K562 (cell line): ENCODE results near the gene MAD1L1. TPM values are rescaled to one million over a fixed set of nuclear protein-coding genes. Genes with fewer than 3 reads are reported as not detected.

Source experiments
- ATF2 ChIP-seq: sonication (generic); formaldehyde crosslinking; IDR thresholded peaks from 2 replicates; pipeline ENCODE4 v1.8.1; 2022; ENCODE audit warnings: missing genetic modification reagents
- BMI1 ChIP-seq: fragments of 150-350 bp; IDR thresholded peaks from 2 replicates; pipeline ENCODE4 v1.6.1; 2014; ENCODE audit warnings: low read length
- E2F3 ChIP-seq: fragments of 250-450 bp; sonication (Bioruptor Pico); IDR thresholded peaks from 2 replicates; pipeline ENCODE4 v1.4.0; 2020; ENCODE audit warnings: mild to moderate bottlenecking
- FOXA1 ChIP-seq: fragments of 450-650 bp; IDR thresholded peaks from 2 replicates; pipeline ENCODE4 v1.6.1; 2016; ENCODE audit warnings: mild to moderate bottlenecking, borderline replicate concordance
- FOXA3 ChIP-seq, 2 experiments: fragments of 450-650 bp in 1 of 2; sonication (generic) in 1 of 2; formaldehyde crosslinking; IDR thresholded peaks in 1 of 2; conservative IDR thresholded peaks in 1 of 2; 2 replicates each; pipeline versions ENCODE4 v1.4.0 to v1.8.0; 2020 to 2022; ENCODE audit warnings: mild to moderate bottlenecking in 2 of 2, missing genetic modification reagents in 1 of 2
- GABPB1 ChIP-seq: sonication (generic); formaldehyde crosslinking; IDR thresholded peaks from 2 replicates; pipeline ENCODE4 v1.8.0; 2022; ENCODE audit warnings: mild to moderate bottlenecking, missing genetic modification reagents
- JUND ChIP-seq, 2 experiments: IDR thresholded peaks; 2 replicates in 1 of 2; 3 replicates in 1 of 2; pipeline ENCODE4 v1.6.1; 2011; ENCODE audit warnings: borderline replicate concordance in 2 of 2, low read depth in 2 of 2, low read length in 2 of 2, improper control_type of control experiment in 1 of 2, missing biosample characterization in 1 of 2, missing genetic modification characterization in 1 of 2, missing genetic modification reagents in 1 of 2
- LEF1 ChIP-seq: fragments of 450-650 bp; IDR thresholded peaks from 2 replicates; pipeline ENCODE4 v1.6.1; 2016; ENCODE audit warnings: mild to moderate bottlenecking
- NELFE ChIP-seq: IDR thresholded peaks from 2 replicates; pipeline ENCODE4 v1.6.1; 2011; ENCODE audit warnings: mild to moderate bottlenecking; ENCODE audit not compliant: insufficient read depth, insufficient read length
- NEUROD1 ChIP-seq: fragments of 150-350 bp; IDR thresholded peaks from 2 replicates; pipeline ENCODE4 v1.6.1; 2014; ENCODE audit warnings: borderline replicate concordance, low read length, low read depth; ENCODE audit not compliant: partially characterized antibody
- VEZF1 ChIP-seq: fragments of 200-800 bp; sonication (Bioruptor generic); IDR thresholded peaks from 2 replicates; pipeline ENCODE4 v1.6.1; 2017; ENCODE audit warnings: missing genetic modification characterization, missing compliant biosample characterization
- ZBTB8A ChIP-seq: fragments of 450-650 bp; IDR thresholded peaks from 2 replicates; pipeline ENCODE4 v1.6.1; 2018; ENCODE audit warnings: mild to moderate bottlenecking, moderate library complexity; ENCODE audit not compliant: partially characterized antibody
- ZNF717 ChIP-seq: fragments of 250-450 bp; sonication (Bioruptor Pico); IDR thresholded peaks from 2 replicates; pipeline ENCODE4 v1.5.0; 2021
- polyA plus RNA-seq, 8 experiments: library from polyadenylated mRNA; depleted of rRNA in 4 of 8; stranded (reverse) in 5 of 8; unstranded in 3 of 8; fragments of >200 nt; fragmentation: Nextera tagmentation in 2 of 8; fragmentation: Illumina TruSeq in 1 of 8; extraction: Ambion mirVana in 2 of 8; extraction: Trizol in 1 of 8; gene quantifications; 2 replicates each; pipeline versions ENCODE4 v1.2.1 to v1.2.3, GENCODE V29; 2011 to 2014; ENCODE audit warnings: inconsistent platforms in 1 of 8, missing spikeins in 1 of 8
- total RNA-seq, 7 experiments: library from RNA; depleted of rRNA in 6 of 7; stranded (reverse); fragments of >200 nt in 6 of 7; fragmentation: Illumina TruSeq in 2 of 7; extraction: Trizol in 2 of 7; gene quantifications; 2 replicates each; pipeline versions ENCODE4 v1.2.1 to v1.2.3, GENCODE V29; 2011 to 2021; ENCODE audit warnings: low replicate concordance in 1 of 7

Gene MAD1L1
- total and polyA plus RNA-seq, 9 of the 15 experiments (the other 6 are each of a cell fraction or from before 2014, with no cell fraction given): 1.7 to 89.7 (median 18.0) TPM

- TF ChIP-seq ATF2 (CRISPR knock-in tag): no peak
- no peak for TF ChIP-seq ZBTB8A
- no peak for TF ChIP-seq ZNF717
- TF ChIP-seq LEF1: peak; percentile 47; the same call in 1 of the 2 replicates
- TF ChIP-seq FOXA3 (CRISPR knock-in tag; conservative IDR thresholded peaks at IDR 0.05 in 1 of 2, IDR thresholded peaks at IDR 0.05 in 1 of 2): no peak; a peak in 1 of 4 replicates
- no peak for TF ChIP-seq GABPB1 (CRISPR knock-in tag)
- TF ChIP-seq E2F3 (CRISPR knock-in tag): no peak
- no peak for TF ChIP-seq NEUROD1
- no peak for TF ChIP-seq NELFE
- TF ChIP-seq JUND (IDR thresholded peaks at IDR 0.05; ENCODE audit: borderline replicate concordance, low read depth, low read length): peak; percentile 55
- peak; percentile 33; the same call in 1 of the 3 replicates for TF ChIP-seq JUND (tag; IDR thresholded peaks at IDR 0.05; ENCODE audit: borderline replicate concordance, low read depth, low read length)
- no peak for TF ChIP-seq BMI1
- TF ChIP-seq FOXA1: no peak
- peak; percentile 14; the same call in 1 of the 2 replicates for TF ChIP-seq VEZF1 (CRISPR knock-in tag)
Measured at GRCh38 chr7:1883031-1883761, 349.5 kb downstream of the MAD1L1 start (continued).
